ENCODE measurements around the gene OBSL1. TPM values are rescaled to one million over a fixed set of nuclear protein-coding genes. Genes with fewer than 3 reads are reported as not detected.
A peak's percentile ranks its signal among the peaks of the same experiment; 100 is the strongest.

Gene OBSL1
- total RNA-seq, 1 experiment from 2014 or later: 76.5 TPM

DNA sequence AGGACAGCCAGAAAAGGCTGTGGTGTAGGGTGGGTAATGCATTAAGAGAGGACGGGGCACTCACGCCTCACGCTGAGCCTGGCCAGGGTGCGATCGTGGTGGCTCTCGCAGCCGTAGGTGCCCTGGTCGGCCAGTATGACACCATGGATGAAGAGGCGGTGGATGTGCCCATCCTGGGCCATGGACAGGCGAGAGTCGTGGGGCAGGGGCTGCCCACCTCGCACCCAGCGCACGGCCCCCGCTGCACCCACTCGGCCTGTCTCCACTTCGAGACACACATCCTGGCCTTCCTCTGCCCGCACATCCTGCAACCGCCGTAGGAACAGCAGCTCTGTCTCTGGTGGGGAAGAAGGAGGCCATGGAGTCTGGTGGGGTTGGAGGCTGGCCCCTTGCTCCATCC is 15.4 kb downstream of the OBSL1 start:
- no peak for DNase-seq
- Mint-ChIP-seq H3K4me1 (ENCODE audit: low read depth, unreplicated experiment) (no peaks in the 10 kb centered on the region), H3K27ac (ENCODE audit: unreplicated experiment) (no peak overlapping the region), H3K36me3 (ENCODE audit: insufficient read depth, unreplicated experiment) (peaks cover 27% of the 10 kb centered on the region), H3K4me3 (ENCODE audit: low read depth, unreplicated experiment) (no peak overlapping the region), H3K27me3 (ENCODE audit: unreplicated experiment) (no peaks in the 10 kb centered on the region), H3K9me3 (ENCODE audit: low read depth, unreplicated experiment) (no peaks in the 10 kb centered on the region)
- intact Hi-C loops (cut with micrococcal nuclease; ENCODE audit: unreplicated experiment): no loop called here
- CTCF ChIA-PET: no interaction called here
- TF ChIP-seq, protein P1, sequence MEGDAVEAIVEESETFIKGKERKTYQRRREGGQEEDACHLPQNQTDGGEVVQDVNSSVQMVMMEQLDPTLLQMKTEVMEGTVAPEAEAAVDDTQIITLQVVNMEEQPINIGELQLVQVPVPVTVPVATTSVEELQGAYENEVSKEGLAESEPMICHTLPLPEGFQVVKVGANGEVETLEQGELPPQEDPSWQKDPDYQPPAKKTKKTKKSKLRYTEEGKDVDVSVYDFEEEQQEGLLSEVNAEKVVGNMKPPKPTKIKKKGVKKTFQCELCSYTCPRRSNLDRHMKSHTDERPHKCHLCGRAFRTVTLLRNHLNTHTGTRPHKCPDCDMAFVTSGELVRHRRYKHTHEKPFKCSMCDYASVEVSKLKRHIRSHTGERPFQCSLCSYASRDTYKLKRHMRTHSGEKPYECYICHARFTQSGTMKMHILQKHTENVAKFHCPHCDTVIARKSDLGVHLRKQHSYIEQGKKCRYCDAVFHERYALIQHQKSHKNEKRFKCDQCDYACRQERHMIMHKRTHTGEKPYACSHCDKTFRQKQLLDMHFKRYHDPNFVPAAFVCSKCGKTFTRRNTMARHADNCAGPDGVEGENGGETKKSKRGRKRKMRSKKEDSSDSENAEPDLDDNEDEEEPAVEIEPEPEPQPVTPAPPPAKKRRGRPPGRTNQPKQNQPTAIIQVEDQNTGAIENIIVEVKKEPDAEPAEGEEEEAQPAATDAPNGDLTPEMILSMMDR (IDR thresholded peaks at IDR 0.05; ENCODE audit: unreplicated experiment): no peak
- BruUV-seq (replicated peaks): no TSS peak

DNA sequence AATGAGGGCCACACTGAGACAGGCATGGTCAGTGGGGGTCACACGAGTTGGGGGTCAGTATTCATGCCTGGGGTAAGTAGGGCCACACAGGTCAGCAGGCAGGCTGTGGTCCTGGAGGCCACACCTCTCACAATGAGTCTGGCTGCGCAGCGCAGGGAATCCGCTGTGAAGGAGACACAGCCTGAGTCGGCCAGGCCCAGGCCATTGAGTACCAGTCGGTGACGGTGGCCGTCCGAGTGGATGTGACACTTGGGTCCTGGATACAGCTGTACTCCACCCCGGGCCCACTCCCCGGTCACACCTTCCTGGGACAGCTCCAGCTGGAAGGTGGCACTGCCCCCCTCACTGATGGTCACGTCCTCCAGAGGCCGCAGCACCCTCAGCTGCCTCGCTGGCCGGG is 17.0 kb downstream of the OBSL1 start:
- DNase-seq: no peak
- TF ChIP-seq, protein P1 (IDR thresholded peaks at IDR 0.05; ENCODE audit: unreplicated experiment): no peak
- Mint-ChIP-seq H3K27me3 (ENCODE audit: unreplicated experiment) (no peaks in the 10 kb centered on the region), H3K4me1 (ENCODE audit: low read depth, unreplicated experiment) (no peaks in the 10 kb centered on the region), H3K9me3 (ENCODE audit: low read depth, unreplicated experiment) (no peaks in the 10 kb centered on the region), H3K36me3 (ENCODE audit: insufficient read depth, unreplicated experiment) (peaks cover 27% of the 10 kb centered on the region), H3K27ac (ENCODE audit: unreplicated experiment) (no peak overlapping the region), H3K4me3 (ENCODE audit: low read depth, unreplicated experiment) (no peak overlapping the region)
- CTCF ChIA-PET: no interaction called here
- no TSS peak for BruUV-seq (replicated peaks)
- intact Hi-C loops (cut with micrococcal nuclease; ENCODE audit: unreplicated experiment): no loop called here

DNA sequence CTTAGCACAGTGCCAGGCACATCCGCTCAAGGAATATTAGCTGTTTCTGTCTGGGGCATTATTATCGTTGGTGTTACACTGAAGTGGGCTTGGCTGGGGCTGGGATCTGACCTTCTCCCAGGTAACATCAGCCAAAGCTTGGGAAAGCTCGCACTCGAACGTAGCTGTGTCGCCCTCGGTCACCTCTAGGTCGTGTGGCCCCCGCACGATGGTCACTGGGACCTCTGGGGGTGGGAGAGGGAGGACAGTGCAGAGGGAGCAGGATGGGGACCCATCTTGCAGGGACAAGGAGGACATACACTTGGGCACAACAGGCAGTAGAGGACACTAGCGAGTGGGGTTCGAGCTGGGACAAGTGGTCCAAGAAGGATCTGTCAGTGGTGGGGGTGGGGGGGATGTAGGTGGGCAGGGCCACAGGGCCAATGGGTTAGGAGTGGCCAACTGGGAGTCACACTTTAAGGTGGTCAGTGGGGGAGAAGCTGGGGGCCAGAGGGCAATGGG is 17.8 kb downstream of the OBSL1 start:
- H3K4me1 Mint-ChIP-seq (ENCODE audit: low read depth, unreplicated experiment): no peaks in the 10 kb centered on the region
- CTCF ChIA-PET: no interaction called here
- peaks cover 27% of the 10 kb centered on the region for H3K36me3 Mint-ChIP-seq (ENCODE audit: insufficient read depth, unreplicated experiment)
- H3K9me3 Mint-ChIP-seq (ENCODE audit: low read depth, unreplicated experiment): no peaks in the 10 kb centered on the region
- no peak overlapping the region for H3K4me3 Mint-ChIP-seq (ENCODE audit: low read depth, unreplicated experiment)
- no TSS peak for BruUV-seq (replicated peaks)
- TF ChIP-seq, protein P1 (IDR thresholded peaks at IDR 0.05; ENCODE audit: unreplicated experiment): no peak
- intact Hi-C loops (cut with micrococcal nuclease; ENCODE audit: unreplicated experiment): no loop called here
- DNase-seq: no peak
- no peaks in the 10 kb centered on the region for H3K27me3 Mint-ChIP-seq (ENCODE audit: unreplicated experiment)
- H3K27ac Mint-ChIP-seq (ENCODE audit: unreplicated experiment): no peak overlapping the region

DNA sequence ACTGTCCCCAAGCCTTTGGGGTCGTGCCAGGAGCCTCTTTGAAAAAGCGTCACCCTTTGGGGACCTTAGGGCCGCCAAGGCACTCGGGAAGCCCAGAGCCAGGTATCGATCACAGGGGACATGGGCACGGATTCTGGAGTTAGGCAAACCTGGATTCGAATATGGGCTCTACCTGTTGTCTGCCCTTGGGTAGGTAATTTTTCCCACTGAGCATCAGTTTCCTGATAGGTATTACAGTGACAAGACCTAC is 18.2 kb downstream of the OBSL1 start:
- CTCF ChIA-PET: interaction anchor here (0.6 to 1.6 kb wide), 3 partner anchors 9 to 57 kb away, joined by 3 to 8 read pairs (median 3); partner anchors contain the start of genes CHPF and TMEM198
- no TSS peak for BruUV-seq (replicated peaks)
- H3K27ac Mint-ChIP-seq (ENCODE audit: unreplicated experiment): no peak overlapping the region
- H3K27me3 Mint-ChIP-seq (ENCODE audit: unreplicated experiment): no peaks in the 10 kb centered on the region
- H3K4me3 Mint-ChIP-seq (ENCODE audit: low read depth, unreplicated experiment): peak overlapping the region; percentile 90
- no peak for DNase-seq
- H3K4me1 Mint-ChIP-seq (ENCODE audit: low read depth, unreplicated experiment): no peaks in the 10 kb centered on the region
- peaks cover 27% of the 10 kb centered on the region for H3K36me3 Mint-ChIP-seq (ENCODE audit: insufficient read depth, unreplicated experiment)
- intact Hi-C loops (cut with micrococcal nuclease; ENCODE audit: unreplicated experiment): no loop called here
- TF ChIP-seq, protein P1 (IDR thresholded peaks at IDR 0.05; ENCODE audit: unreplicated experiment): no peak
- no peaks in the 10 kb centered on the region for H3K9me3 Mint-ChIP-seq (ENCODE audit: low read depth, unreplicated experiment)

Measured in Calu3 (cell line).